Ishikawa (cell line): ENCODE results near the gene LINGO4.

Source experiments
- CEBPB ChIP-seq: IDR thresholded peaks from 2 replicates; pipeline ENCODE4 v1.6.1; 2012
- EP300 ChIP-seq: IDR thresholded peaks from 2 replicates; pipeline ENCODE4 v1.6.1; 2012; ENCODE audit warnings: borderline replicate concordance
- TAF1 ChIP-seq: IDR thresholded peaks from 2 replicates; pipeline ENCODE4 v1.6.1; 2012; ENCODE audit warnings: low read depth, mild to moderate bottlenecking
- TEAD4 ChIP-seq: IDR thresholded peaks from 2 replicates; pipeline ENCODE4 v1.6.1; 2012
- TF ChIP-seq, protein P1 (sequence below): IDR thresholded peaks from 2 replicates; pipeline ENCODE4 v1.6.1; 2012

DNA sequence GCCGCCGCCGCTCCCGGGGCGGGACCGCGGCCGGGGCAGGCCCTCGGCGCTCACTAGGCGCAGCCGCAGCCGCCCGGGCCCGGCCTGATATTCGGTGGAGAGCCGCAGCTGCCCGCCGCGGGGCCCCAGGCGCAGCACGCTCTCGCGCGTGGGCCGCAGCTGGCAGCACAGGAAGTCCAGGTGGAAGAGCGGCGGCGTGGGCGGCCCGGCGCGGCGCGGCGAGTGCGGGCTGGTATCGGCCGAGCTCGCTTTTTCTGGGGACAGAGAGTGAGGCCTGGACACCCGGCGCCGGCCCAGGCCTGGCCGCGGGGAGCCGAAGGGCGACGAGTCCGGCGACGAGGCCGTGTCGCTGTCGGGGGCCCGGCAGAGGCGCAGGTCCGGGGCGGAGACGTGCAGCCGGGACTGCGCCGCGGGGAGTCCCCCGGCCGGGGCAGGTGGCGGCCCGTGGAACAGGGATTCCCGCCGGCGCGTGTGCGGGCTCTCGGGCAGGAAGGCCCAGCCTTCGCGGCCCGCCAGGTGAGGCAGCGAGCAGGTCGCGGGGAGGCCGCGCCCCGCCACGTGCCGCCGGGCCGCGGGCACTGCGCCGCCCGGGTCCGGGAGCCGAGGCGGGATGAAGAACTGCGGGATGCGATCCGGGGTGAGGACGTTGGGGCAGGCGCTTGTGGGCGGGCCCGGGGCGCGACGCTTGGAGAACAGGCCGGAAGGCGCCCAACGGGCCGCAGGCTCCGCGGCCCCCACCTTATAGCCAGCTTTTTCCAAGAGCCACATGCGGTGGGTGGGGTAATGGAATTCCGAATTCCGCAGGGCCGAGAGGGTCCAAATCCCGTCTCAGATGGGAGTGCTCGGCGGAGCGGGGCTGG, 33.2 kb upstream of the LINGO4 start:
- TF ChIP-seq CEBPB (no peak), TEAD4 (no peak), TAF1 (no peak), EP300 (no peak)
- TF ChIP-seq, protein P1, sequence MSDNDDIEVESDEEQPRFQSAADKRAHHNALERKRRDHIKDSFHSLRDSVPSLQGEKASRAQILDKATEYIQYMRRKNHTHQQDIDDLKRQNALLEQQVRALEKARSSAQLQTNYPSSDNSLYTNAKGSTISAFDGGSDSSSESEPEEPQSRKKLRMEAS, result no peak
